SIG-M5 treated with dmso at 0.1 percent for 504 hours (cell line): Measurements from ENCODE around the gene NAA80.

Experiments used
- DNase-seq: peaks from one replicate; lab custom pipeline; 2025; ENCODE audit not compliant: unreplicated experiment; lab: John Stamatoyannopoulos, UW

The NAA80 gene

DNA sequence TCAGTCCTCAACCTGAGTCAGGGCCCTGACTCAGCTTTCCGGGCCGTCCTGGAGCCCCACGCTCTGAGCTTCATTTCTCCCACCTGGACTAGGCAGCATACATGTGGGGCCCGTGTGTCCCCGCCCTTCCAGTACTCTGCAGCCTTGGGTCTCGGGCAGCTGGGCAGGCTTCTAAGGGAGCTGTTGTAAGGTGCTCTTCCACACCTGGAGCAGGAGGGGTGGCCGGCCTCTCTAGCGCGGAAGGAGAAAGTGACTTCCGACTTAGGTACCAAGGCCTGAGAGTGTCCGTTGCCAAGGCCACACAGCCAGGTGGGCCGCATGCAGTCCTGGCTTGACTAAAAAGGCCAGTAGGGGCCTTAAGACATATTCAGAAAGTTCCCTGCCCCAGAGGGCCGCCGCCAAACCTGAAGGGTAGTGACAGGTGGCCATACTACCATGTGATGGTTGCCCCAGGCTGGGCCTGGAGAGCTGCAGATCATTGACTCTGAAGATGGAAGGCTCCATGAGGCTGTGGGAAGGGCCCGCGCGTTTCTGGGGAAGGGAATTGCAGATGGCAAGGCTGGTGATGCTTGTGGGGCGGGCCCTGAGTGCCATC is 39.7 kb downstream of the NAA80 start:
- DNase-seq = no peak

DNA sequence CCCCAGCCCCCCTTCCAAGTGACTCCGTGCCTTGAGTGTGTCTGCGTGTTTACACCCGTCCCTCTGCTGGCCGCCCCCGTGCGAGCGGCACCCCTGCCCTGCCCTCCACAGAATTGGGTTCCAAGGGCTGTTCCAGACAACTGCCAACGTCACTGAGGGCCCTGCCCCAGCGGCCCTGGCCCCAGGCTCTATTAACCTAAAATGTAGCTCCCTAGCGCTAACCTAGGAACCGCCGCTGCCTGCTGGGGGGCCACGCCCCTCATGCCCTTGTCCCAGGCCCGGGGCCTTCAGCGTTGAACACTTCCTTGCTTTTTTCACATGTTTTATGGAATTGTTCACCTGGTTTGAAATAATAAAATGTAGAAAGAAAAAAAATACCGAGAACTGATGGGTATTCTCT is 40.2 kb downstream of the NAA80 start:
- DNase-seq = no peak

DNA sequence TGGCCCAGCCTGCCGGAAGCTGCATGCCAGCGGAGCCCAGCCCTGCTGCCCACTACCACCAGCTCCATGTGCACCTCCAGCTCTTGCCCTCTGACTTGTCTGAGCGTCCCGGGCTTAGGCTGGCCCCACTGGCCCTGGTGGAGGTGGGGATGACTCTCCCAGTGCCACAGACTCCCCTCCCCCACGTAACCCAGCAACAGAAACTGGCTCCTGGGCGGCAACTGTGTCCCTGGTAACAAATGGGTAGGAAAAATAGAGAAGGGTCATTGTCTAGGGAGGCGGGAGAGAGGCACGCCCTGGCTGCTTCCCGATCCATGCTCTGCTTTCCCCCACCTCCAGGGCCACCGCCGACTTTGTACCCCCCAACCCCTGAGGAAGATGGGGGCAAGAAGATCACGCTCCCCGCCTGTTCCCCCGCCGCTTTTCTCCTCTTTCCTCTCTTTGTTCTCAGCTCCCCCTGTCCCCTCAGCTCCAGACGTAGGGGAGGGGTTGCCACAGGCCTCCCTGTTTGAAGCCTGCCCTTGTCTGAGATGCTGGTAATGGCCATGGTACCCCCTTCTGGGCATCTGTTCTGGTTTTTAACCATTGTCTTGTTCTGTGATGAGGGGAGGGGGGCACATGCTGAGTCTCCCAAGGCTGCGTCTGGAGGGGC is 41.0 kb downstream of the NAA80 start:
- DNase-seq = no peak

DNA sequence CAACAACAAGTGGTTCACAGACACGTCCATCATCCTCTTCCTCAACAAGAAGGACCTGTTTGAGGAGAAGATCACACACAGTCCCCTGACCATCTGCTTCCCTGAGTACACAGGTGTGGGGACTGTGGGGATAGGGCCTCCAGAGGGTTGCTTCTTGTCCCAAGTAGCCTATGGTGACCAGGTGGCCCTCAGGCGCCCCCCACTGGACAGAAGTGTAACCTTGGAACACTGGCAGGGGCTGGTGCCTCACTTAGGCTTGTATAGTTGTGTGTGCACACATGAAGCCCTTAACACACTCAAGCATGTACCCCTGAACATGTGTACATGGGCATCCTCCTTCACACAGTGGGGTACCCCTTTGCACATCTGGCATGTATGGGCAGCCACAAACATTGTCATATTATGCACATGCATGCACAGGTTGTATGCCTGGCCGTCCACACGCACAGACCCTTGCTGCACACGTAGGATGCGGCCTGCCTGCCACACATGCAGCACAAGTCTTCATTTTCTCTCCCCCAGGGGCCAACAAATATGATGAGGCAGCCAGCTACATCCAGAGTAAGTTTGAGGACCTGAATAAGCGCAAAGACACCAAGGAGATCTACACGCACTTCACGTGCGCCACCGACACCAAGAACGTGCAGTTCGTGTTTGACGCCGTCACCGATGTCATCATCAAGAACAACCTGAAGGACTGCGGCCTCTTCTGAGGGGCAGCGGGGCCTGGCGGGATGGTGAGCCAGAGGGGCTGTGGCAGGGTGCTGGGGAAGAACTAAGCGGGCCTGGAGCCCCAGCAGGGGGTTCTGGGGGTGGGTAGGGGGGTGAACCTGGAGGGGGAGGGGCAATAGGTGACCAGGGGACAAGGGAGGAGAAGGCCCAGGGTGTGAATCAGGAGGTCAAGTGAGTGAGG is 42.0 kb downstream of the NAA80 start:
- no peak for DNase-seq

DNA sequence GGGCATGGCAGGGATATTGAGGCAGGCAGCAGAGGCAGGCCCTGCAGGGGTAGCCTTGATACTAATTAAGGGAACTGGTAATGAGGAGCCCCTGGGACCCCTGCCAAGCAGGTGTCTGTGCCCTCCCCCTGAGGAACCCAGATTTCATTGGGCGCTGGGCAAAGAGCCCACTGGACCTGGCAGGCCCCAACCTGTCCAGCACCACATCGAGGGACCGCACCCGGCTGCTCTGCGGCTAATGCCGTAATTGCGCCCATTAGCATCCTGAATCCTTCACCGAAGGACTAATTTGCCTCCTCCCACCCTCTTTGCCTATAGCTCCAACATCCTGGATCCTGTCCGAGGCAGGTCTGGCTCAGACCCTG is 44.0 kb downstream of the NAA80 start:
- no peak for DNase-seq

DNA sequence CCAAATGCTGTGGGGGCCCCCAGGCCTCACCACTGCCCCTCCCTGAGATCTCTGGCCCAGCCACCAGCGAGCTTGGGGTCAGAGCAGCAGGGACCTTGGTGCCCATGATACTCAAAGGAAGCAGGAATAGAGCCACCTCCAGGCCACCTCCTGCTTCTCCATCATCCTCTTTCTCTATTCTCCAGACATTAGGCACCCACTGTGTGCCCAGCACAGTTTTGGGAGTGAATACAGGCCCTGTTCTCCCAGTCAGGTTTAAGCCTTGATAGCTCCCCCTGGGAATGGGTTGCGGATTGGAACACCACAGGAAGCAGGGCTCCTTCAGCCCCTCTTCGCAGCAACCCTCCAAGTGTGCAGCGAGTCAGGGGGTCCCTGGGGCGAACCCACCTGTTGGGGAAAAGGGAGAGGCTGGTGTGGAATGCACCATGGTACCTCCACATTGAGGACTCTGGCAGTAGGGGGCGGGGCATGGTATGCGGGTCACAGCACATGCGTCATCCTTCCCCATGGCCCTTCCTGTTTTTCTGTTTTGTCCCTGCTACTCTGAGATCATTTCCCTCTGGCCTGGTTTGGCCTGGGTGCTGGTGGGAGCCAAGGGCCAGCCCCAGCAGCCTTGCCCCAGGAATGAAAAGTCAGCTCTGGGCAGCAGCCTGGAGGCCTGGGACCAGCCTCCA is 44.5 kb downstream of the NAA80 start:
- DNase-seq = peak; percentile 44

DNA sequence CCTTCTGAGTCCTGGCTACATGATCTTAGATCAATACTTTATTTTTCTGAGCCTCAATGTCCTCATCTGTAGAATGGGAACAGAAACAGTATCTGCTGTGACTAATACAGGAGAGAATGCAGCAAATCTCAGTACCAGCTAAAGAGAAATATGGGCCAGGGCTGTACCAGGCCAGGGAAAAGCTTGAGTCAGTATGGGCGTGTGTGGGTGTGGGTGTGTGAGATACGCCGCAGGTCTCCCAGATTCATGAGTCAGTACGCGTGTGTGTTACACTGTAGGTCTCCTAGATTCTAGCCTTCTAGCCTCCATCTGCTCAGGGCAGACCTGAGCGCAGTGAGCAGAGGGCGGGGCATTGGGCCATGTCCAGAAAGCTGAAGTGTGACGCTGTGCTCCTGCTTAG is 48.0 kb downstream of the NAA80 start:
- no peak for DNase-seq

DNA sequence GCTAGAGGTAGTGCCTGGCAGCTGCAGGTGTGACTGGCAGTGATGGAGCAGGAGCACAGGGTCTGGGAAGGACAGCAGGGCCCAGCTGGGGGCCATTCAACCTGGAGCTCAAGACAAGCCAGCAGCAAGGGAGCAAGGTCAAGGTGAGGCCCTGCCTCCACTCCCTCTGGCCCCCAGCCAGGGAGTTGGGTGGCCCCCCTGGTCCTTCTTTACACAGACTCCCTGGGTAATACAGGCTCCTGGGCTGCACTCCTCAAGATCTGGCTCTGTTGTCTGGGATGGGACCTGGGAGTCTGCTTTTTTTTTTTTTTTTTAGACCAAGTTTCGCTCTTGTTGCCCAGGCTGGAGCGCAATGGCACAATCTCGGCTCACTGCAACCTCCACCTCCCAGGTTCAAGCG is 48.7 kb downstream of the NAA80 start:
- no peak for DNase-seq

DNA sequence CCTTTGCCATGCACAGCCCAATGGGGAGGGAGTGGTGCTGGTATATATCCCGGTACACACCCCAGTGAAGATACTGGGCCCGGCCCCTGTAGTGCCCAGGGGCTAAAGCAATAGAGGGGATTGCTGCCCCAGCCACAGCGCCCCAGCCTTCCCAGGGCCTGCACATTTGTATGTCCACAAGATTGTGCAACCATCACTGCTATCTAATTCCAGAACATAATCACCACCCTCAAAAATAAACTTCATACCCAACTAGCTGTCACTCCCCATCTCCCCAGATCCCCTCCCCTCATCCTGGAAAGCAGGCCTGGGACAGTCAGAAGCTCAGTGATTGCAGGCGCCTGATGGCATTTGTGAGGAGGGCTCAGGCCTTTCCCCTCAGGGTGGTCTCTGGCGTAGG is 49.7 kb downstream of the NAA80 start:
- no peak for DNase-seq

DNA sequence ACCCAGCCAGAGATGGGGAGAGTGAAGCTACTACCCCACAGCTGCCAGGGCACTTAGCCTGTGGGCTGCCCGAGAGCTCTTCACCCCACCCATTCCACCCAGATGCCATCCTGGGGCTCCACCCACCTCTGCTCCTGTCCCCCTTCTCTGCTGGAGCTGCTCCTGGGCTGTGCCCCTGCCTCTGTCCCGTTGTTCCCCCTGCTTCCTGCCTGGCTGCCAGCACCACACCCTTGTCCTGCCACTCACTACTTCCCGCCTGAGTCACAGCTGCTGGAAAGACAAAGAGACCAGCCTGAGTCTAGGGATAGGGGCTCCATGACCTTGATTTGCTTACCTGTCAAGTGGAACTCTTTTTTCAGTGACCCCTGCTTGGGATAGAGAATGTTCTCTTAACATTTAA is 50.8 kb downstream of the NAA80 start:
- DNase-seq = no peak

DNA sequence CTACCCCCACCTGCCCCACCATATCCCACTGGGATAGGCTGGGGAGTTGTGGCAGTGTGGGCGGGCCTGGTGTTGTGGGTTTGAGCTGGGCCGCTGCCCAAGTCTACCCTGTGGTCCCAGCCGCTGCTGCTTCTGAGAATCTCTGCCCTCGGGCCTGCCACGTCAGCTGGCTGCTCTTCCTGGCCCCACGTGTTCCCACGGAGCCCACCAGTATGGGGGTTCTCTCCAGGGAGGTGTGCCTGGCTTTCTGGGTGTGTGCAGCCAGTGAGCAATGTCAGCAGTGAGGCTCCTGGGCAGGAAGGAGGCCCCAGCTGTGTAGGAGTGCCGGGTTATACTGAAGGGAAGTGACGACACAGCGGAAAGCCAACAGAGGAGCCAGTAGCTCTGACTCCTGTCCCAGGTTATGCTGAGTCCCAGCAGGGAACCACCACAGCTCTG is 52.7 kb downstream of the NAA80 start:
- DNase-seq = peak; percentile 73
